ENCODE measurements around the gene GNB3. TPM values are rescaled to one million over a fixed set of nuclear protein-coding genes. Genes with fewer than 3 reads are reported as not detected.

Gene GNB3
- total RNA-seq, 1 donor from 2014 or later, result 4.5 TPM

DNA sequence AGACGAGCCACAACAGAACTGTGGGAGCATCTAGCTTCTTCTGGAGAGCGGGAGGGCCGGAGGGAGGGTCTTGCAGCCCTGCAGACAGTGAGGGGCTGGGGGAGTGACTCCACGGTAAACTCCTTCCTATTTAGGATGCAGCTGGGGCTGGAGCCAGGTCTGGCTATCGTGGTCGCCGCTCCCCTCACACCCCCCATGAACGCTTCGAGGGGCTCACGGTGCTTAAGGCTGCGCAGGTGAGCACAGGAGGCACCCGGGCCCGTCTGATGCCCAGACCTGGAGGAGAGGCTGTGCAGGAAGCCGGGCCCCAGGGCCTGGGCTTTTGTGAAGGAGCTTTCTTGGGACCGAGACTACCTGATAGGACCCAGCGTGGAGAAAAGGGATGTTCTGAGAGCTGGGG is 3.9 kb upstream of the GNB3 start:
- no peak for DNase-seq (ENCODE audit: low spot score)

DNA sequence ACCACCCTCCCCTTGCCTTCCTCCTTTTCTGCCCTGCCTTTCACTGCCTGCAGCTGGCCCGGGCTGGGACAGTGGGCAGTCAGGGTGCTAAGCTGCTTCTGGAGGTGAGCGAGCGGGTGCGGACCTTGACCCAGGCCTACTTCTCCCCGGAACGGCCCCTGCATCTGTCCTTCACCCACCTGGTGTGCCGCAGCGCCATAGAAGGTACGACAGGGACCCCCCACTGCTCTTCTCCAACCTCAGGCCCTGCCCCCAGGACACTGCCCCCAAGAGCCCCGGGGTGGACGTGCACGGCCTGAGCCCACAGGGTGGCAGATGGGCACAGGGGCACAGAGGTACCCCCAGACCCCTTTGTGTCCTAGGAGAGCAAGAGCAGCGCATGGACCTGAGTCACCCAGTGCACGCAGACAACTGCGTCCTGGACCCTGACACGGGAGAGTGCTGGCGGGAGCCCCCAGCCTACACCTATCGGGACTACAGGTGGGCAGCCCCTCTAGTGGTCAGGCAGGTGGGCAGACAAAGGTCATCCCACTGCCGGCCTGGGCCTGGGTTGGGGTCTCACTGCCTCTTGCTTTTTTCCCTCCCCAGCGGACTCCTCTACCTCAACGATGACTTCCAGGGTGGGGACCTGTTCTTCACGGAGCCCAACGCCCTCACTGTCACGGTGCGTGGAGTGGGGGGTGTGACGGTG is 3.2 kb upstream of the GNB3 start:
- DNase-seq (ENCODE audit: low spot score), result no peak

DNA sequence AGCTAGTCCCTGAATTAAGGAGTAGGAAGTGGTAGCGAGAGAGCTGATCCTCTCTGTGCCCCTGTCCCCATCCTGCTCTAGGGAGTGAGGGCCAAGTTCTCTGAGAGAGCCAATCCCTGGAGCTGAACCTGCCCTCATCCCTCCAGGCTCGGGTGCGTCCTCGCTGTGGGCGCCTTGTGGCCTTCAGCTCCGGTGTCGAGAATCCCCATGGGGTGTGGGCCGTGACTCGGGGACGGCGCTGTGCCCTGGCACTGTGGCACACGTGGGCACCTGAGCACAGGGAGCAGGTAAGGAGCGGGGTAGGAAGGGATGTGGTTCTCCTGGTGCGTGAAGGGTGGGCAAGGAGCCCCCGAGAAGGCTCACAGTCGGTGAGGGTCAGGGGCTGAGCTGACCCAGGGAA is 1.9 kb upstream of the GNB3 start:
- DNase-seq (ENCODE audit: low spot score), result no peak

DNA sequence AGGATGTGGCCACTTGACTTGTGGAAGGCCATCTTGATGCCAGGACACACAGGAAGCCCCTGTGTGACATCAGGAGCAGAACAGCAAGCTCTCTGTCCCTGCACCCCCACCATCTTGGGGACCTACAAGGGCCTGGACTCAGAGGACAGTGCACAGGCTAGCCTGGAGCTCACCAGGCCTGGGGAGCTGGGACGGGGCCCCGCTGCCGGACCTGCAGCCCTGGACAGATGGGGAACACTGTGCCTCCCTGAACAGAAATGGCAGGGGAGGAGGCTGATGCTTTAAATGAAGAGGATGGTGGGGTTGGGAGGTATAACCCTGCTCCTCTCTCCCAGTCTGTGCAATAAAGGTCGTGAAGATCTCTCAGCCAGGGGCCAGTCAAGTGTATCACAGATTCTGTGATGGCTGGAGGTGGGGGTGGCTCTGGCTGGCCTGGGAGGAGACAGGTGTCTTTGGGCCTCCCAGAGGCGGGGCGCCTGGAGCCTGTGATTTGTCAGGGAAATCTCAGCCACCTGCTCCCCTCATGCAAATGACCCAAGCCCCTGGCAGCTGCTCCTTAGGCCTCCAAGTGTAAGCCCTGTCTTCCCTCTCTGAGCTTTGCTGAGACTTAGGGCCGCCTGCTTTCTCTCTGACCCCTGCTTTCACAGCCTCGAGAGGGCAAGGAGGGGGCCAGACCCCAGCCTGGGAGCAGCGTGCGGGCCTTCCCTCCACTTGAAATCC is 1.1 kb upstream of the GNB3 start:
- no peak for DNase-seq (ENCODE audit: low spot score)

DNA sequence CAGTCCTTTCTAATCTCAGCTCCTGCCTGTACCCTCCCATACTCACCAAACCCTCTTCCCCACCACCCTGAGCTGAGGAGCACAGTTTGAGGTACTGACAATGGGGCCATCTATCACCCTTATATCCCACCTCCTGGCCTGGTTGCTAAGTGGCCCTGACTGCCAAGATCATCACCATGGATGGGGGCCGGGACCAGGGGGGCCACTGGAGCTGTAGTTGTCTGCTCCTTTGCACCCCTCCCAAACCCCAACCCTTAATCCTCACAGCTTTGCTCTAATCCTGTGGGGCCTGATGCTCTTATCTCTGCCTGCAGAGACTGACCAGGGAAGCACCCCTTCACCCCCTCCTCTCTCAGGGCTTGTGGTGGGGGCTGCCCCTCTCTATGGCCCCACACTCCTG is 395 bp upstream of the GNB3 start:
- no peak for DNase-seq (ENCODE audit: low spot score)

DNA sequence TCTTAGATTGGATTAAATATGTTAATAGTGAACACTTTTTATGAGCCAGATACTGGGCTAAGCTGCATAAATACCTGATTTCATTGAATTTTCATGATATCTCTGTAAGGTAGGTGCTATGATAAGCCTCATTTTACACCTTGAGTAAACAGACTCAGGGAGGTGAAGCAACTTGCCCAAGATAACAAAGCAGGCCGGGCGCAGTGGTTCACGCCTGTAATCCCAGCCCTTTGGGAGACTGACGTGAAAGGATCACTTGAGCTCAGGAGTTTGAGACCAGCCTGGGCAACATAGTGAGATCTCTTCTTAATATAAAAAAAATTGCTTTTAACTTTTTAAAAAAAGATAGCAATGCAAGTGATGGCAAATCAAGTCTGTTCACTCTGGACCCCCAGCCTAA is 1.4 kb downstream of the GNB3 start:
- DNase-seq (ENCODE audit: low spot score), result no peak

DNA sequence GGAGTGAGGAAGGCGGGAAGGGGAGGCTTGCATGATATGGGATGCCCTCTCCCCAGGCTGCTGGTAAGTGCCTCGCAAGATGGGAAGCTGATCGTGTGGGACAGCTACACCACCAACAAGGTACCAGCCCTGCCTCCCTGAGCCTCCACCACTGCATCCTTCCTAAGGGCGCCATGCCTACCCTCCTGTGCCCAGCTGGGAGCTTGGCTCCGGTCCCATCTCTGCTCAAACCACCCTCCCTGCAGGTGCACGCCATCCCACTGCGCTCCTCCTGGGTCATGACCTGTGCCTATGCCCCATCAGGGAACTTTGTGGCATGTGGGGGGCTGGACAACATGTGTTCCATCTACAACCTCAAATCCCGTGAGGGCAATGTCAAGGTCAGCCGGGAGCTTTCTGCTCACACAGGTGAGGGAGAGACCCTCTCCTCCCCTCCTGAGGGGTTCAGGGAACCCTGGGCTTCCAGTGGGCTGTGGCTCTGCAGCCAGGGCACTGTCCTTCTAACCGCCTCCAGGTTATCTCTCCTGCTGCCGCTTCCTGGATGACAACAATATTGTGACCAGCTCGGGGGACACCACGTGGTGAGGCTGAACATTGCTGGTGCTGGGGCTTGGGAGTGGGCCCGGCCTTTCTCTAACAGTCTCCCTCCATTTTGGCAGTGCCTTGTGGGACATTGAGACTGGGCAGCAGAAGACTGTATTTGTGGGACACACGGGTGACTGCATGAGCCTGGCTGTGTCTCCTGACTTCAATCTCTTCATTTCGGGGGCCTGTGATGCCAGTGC is 2.6 kb downstream of the GNB3 start:
- no peak for DNase-seq (ENCODE audit: low spot score)

DNA sequence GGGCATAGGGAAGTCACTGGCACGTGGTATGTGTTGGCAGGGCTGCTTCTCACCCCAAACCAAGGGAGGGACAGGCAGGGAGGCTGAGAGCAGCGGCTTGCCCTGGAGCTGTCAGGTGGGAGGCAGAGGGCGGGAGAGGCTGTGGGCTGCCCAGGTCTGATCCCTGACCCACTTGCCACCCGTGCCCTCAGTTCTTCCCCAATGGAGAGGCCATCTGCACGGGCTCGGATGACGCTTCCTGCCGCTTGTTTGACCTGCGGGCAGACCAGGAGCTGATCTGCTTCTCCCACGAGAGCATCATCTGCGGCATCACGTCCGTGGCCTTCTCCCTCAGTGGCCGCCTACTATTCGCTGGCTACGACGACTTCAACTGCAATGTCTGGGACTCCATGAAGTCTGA is 4.7 kb downstream of the GNB3 start:
- DNase-seq (ENCODE audit: low spot score), result no peak

DNA sequence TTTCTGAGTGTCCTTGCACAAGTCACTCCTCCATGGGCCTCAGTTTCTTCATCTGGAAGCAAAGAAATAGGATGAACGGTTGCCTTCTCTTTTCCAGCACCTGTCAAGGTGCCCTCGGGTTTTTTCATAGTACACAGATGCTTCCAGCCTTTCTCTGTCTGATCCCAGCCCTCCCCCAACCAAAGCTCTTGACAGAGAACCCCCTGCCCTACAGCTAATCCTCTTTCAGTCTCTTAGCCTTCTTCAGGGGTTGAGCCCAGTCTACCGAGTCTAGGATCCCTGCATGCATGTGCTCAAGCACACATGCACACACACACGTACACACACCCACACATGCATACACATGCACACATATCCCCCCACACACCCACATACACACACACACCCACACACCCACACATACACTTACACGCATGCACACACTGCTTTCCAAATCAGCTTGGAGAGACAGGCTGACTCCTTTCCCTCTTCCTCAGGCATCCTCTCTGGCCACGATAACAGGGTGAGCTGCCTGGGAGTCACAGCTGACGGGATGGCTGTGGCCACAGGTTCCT is 5.7 kb downstream of the GNB3 start:
- no peak for DNase-seq (ENCODE audit: low spot score)

DNA sequence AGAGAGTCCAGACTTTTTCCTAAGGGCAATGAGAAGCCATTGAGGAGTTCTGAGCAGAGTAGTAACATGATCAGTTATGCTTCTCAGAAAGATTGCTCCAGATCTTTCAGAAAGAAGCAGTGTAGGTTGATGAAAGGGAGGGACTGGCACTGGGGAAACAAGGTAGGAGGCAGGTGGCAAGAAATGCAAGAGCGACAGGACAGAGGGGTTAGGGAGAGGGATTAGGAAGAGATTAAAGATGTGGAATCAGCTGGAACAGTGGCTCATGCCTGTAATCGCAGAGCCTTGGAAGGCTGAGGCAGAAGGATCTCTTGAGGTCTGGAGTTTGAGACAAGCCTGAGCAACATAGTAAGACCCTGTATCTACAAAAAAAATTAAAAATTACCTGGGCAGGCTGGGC is 7.0 kb downstream of the GNB3 start:
- DNase-seq (ENCODE audit: low spot score), result no peak

DNA sequence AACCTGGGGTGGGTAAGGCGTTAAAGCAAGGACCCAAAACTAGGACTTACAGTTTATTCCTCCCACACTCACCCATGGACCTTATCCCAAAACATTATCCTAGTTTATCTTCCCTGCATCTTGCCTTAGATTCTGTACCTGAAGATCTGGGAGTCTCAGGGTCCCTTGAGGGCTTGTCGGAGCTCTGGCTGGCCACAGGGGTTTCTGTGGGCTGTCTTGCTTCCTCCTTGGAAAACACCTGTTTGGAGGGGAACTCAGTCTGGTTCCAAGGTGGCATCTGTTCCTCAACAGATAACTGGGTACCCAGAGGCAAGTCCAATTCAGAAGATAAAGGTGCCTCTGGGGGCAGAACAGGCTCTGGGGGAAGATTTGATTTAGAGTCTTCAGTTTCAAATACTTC is 8.7 kb downstream of the GNB3 start:
- DNase-seq (ENCODE audit: low spot score), result no peak

DNA sequence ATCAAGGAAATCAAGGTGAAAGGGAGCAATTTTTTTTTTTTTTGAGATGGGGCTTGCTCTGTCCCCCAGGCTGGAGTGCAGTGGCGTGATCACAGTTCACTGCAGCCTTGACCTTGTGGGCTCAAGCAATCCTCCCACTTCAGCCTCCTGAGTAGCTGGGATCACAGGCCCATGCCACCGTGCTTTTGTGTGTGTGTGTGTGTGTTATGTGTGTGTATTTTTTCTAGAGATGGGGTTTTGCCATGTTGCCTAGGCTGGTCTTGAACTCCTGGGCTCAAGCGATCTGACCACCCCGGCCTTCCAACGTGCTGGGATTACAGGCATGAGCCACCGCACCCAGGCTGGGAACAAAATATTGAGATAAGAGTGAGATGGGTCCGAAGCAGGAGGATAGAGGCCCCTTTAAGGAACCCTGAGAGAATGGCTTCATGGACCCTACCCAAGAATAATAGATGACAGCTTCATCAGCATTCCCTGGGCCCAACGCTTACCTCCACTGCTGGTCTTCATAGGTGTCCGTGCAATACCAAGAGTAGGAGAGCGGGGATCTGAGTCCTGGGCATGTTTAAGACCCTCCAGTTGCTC is 9.3 kb downstream of the GNB3 start:
- no peak for DNase-seq (ENCODE audit: low spot score)

DNA sequence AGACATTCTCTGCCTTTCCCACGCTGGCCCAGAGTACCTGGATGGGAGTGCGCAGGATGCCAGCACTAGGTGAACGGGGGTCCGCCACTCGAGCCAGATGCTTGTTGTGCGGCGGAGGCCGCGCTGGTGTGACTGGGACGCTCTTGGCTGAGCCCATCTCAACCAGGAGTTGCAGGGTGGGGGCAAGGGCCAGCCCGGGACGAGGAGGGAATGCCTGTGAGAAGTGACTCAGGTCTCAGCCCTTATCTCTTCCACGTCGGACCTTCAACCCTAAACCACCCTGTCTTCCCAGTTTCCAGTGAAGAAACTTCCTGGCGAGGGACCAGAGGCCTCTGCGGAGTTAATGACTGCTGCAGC is 10.0 kb downstream of the GNB3 start:
- no peak for DNase-seq (ENCODE audit: low spot score)

DNA sequence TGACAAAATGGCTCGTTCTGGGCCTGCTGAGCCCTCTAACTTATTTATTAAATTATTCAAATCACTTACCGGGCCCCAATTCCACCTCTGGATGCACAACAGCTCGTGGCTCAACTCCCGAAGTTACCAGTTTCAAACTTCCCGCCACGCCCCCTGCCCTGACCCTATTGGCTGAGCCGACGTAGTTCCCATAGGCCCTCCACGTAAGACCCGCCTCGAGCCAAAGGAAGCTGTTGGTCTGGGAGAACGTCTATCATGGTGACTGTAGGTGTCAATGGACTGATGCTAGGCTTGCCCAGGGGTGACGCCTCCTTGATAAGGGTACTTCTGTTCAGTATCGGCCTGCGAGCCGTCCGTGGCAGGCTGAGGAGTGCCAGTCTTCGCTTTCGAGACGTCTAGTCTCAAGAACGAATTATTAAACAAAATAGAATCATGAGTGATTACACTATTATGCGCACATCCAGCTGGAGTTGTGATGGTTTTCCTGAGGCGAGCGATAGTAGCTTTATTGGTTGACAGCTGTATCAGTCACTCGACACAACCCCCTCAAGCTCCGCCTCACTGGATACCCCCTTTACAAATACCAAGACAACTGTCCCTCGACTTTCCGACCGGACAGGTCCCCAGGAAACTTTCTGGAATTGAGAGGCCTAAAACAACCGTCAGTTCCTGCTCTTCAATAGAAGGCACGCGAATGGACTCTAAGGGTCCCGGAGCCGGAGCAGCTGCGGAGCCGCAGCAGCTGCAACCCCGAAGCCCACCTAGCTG is 10.6 kb downstream of the GNB3 start, which contains the start of gene CDCA3:
TSS of gene CDCA3 (minus strand) at position 134 of the 768 bp plus-strand sequence. CDS start 334 bp downstream, outside the sequence.
- peak; percentile 97 for DNase-seq (ENCODE audit: low spot score)

DNA sequence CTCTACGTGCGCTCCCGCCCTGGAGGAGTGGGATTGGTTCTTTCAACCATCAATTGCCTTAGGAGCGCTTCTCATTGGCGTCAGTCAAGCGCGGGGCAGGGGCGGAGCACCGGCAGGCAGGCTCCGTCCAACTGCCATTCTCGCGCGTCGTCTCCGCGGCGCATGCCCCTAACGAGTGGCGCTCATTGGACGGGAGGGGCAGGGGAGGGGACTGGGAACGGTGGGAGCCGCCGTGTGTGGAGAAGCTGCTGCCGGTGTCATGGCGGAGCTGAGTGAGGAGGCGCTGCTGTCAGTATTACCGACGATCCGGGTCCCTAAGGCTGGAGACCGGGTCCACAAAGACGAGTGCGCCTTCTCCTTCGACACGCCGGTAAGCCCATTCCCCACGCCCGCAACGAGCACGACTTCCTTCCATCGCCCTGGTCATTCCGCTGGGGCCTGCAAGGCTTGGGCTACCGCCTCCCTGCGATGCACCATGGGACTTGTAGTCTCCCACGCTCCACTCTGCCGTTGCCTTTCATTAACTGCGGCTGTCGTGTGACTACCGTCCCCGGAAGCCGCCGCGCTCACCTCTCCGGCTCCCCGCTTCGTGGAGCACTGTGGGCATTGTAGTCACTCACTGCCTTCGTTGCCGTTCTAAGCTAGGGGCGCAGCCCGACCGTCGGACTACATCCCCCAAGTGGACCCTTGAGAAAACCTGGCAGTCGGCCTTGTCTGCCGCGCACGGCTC is 11.4 kb downstream of the GNB3 start, which contains the start of gene USP5:
TSS of gene USP5 (plus strand) at position 230 of the 730 bp plus-strand sequence. CDS start at position 260, 30 bp downstream.
- peak; percentile 99 for DNase-seq (ENCODE audit: low spot score)

DNA sequence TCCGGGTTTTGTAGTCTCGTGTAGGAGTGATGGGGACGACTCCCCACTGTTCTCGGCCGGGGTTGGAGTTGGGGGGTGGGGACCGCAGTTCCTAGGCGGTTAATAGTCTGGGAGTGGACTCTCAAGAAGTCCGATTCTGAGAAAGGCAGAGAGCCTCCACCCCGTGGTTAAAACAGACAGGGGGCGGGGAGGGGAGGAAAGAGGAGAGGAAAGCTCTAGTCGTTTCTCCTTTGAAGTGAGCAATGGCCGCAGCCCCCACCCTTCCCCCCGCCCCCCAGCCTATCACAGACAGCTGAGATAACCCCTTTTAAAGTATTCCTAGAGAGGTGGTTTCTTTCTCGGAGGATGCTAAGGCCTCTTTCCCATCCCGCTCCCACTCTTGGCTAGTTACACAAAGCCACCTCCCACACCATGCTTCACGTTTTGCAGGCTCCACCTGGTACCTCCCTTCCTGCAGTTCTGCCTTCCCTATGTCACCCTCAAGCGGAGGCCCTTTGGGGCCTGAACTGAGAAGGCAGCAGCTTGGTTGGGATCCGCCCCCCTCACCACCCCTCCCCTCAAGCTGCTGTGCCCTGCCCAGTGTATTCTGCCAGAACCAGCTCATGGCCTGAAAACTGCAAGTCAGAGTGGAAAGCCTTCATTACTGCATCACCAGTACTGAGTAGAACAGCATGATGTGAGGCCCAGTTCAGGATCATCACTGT is 12.1 kb downstream of the GNB3 start:
- peak; percentile 66 for DNase-seq (ENCODE audit: low spot score)

DNA sequence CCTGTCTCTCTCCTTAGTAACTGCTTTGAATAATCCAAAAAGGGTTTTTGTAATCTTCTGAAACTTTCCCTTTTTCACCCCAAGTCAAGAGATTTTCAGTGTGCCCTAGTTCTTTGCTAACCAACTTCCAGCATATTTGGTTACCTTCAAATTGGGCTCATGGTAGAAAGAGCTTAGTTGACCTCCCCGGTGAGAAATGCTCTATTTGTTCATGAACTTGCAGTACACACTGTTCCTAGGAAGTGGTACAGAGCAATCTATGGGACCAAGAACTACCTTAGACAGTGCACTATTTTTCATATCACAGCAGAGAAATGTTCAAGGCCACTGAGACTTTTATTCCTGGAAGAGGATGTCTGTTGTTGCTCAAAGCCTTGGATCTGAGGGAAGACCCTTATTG is 12.9 kb downstream of the GNB3 start:
- no peak for DNase-seq (ENCODE audit: low spot score)

DNA sequence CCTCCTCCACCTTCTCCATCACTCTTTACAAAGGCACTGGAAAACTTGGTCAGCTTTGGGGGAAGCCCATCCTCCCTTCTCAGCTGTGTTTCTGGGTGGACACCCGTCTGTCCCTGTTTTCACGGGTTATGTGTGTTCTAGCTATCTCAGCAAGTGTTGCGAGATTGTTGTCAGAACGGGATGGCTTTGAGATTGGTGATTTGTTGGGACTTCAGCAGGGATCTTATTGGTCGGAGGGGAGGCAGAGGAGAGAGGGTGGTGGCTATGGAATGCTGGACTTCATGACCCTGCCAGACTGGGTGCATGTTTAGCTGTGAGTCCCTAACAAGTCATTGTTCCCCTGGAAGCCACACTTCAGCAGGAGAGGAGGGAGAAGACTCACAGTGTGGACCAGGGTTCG is 13.3 kb downstream of the GNB3 start:
- no peak for DNase-seq (ENCODE audit: low spot score)

DNA sequence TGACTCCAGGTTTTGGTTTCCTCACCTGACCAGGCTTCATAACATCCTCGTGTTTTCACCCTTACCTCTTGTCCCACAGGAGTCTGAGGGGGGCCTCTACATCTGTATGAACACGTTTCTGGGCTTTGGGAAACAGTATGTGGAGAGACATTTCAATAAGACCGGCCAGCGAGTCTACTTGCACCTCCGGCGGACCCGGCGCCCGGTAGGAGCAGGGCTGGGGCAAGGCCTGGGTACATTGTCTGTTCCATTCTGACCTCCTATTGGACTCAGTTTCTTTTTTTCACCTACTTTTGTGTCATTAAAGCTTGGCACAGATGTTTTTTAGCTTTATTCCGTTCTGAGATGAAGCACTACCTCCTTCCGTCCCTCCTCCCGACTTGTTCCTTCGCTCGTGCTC is 14.6 kb downstream of the GNB3 start:
- DNase-seq (ENCODE audit: low spot score), result no peak

DNA sequence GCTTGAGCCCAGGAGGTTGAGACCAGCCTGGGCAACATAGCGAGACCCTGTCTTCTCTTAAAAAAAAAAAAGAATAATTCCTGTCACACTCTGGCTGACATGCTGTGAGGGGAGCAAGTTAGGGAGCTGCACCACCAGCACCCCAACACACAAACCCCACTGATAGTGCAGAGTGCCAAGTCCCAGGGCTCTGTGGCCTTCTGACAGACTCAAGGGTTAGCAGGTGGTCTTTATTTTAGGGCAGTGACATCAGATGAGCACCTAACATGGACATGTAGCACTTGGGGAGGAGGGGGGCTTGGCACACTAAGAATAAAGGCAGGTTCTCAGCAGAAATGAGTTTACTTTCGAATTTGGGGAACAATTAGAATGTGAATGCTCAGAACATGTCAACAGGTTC is 18.1 kb downstream of the GNB3 start:
- DNase-seq (ENCODE audit: low spot score), result no peak

Data from ureter (tissue), 1 donor.